SU-DHL-6 (cell line): Measurements from ENCODE around the gene PTPRCAP.

ENCODE experiments used
- CTCF ChIP-seq: fragments of 200-600 bp; sonication (generic); IDR thresholded peaks from one replicate; pipeline ENCODE4 v1.5.1; 2017; ENCODE audit warnings: antibody characterized with exemption, mild to moderate bottlenecking, low read length, moderate library complexity; ENCODE audit not compliant: insufficient read depth, poor library complexity, severe bottlenecking
- EZH2phosphoT487 ChIP-seq: fragments of 200-600 bp; sonication (generic), shearing (Covaris generic); conservative IDR thresholded peaks from 2 replicates; pipeline ENCODE4 v1.6.1; 2018; ENCODE audit warnings: mild to moderate bottlenecking, antibody characterized with exemption, low read length, moderate library complexity, mixed read lengths

DNA sequence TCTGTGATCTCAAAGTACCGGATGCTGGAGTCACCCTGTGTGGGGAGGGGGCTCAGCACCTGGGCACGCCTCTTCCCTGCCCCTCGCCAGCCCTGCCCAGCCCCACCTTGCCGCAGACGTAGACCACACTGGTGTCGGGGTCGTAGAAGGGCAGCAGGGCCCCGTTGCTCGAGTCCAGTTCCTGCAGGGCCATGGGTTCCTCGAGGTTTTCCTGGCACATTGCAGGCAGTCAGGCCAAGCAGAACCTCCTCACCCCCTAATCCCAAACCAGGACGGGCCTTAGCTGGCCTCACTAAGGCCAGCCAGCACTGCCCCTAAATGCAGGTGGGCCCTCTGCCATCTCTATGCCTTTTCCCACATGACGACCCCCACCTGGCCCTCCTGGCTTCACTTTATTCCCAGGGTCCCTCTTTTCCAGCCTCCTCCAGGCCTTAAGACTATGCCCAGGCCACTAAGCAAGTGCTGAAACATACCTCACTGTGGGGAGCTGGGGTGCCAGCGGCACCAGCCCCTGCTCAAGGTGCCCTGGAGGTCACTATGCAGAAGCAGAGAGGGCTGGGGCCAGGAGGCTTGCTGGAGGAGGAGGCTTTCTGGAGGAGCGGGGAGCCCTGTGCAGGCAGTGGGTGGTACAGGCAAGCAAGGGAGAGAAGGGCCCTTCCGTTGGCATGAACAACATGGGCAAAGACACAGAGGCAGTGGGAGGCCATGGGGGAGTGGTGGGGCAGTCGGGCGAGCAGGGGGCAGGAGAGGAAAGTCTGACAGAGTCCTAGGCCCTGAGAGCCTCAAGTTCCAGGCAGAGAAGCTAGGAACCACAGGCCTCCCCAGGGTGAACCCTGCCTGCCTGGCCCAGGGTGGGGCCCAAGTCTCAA is 3.0 kb upstream of the PTPRCAP start:
- no peak for TF ChIP-seq CTCF
- TF ChIP-seq EZH2phosphoT487, result no peak
